Mucosa of rectum (tissue), 2 donors: ENCODE measurements around the gene MAP7D2.

ENCODE experiments used
- H3K27ac ChIP-seq, 2 donors: one replicate each; pipeline ENCODE4 v1.7.0; 2013; ENCODE audit warnings: inconsistent platforms in 2 of 2, low read depth in 2 of 2, low read length in 2 of 2
- H3K27me3 ChIP-seq, 2 donors: one replicate each; pipeline ENCODE4 v1.7.0; 2013; ENCODE audit warnings: low read length in 2 of 2; ENCODE audit not compliant: control insufficient read depth in 2 of 2, insufficient read depth in 2 of 2
- H3K36me3 ChIP-seq, 2 donors: one replicate each; pipeline ENCODE4 v1.7.0; 2013; ENCODE audit warnings: low read length in 2 of 2; ENCODE audit not compliant: control insufficient read depth in 2 of 2, insufficient read depth in 2 of 2
- H3K4me1 ChIP-seq, 2 donors: one replicate each; pipeline ENCODE4 v1.7.0; 2013; ENCODE audit warnings: low read length in 2 of 2, mild to moderate bottlenecking in 1 of 2; ENCODE audit not compliant: control insufficient read depth in 2 of 2, insufficient read depth in 2 of 2
- H3K4me3 ChIP-seq, 2 donors: one replicate each; pipeline ENCODE4 v1.7.0; 2013; ENCODE audit warnings: low read length in 2 of 2
- H3K9ac ChIP-seq, 2 donors: one replicate each; pipeline ENCODE4 v1.7.0; 2013; ENCODE audit warnings: low read length in 2 of 2, low read depth in 1 of 2, mild to moderate bottlenecking in 1 of 2
- H3K9me3 ChIP-seq, 2 donors: one replicate each; pipeline ENCODE4 v1.7.0; 2013; ENCODE audit warnings: low read length in 2 of 2; ENCODE audit not compliant: control insufficient read depth in 2 of 2
- donor health status: healthy.
- donor health status: Normal muscosa, but diverticular disease.

MAP7D2 gene

GRCh38 chrX:20053537-20053936 lies 63.2 kb downstream of the MAP7D2 start:
- no peaks in the 10 kb centered on the region for H3K27me3 ChIP-seq
- H3K9ac ChIP-seq, result no peak overlapping the region
- H3K4me3 ChIP-seq, result no peak overlapping the region
- no peaks in the 10 kb centered on the region for H3K36me3 ChIP-seq
- H3K9me3 ChIP-seq, result no peaks in the 10 kb centered on the region
- H3K27ac ChIP-seq, result no peak overlapping the region
- no peaks in the 10 kb centered on the region for H3K4me1 ChIP-seq

DNA sequence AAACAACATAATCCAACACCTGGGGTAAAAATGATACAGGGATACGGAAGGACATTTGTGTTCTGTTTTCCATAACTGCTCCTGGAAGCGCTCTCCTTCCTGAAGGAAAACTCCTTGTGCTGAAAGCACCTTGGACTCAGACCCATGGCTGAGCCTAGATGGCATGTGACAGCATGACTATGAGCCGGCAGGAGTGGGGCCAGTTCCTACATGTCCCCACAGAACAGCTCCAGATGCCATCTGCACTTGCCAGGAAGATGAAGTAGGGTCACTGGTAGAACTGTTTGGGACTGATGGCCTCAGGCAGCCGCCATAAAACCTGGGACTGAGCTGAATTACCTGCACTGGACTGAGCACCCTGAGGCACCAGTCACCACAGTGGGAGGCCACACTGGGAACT lies 69.8 kb downstream of the MAP7D2 start:
- Histone ChIP-seq H3K9ac (no peak overlapping the region), H3K4me1 (no peaks in the 10 kb centered on the region), H3K9me3 (no peaks in the 10 kb centered on the region), H3K4me3 (no peak overlapping the region), H3K36me3 (no peaks in the 10 kb centered on the region), H3K27me3 (no peaks in the 10 kb centered on the region), H3K27ac (no peak overlapping the region)

- Histone ChIP-seq H3K9me3 (no peaks in the 10 kb centered on the region), H3K27me3 (no peaks in the 10 kb centered on the region), H3K36me3 (no peaks in the 10 kb centered on the region), H3K4me3 (no peak overlapping the region), H3K9ac (no peak overlapping the region), H3K27ac (no peak overlapping the region), H3K4me1 (no peaks in the 10 kb centered on the region)
Measured at GRCh38 chrX:20046223-20046622, 70.5 kb downstream of the MAP7D2 start.

DNA sequence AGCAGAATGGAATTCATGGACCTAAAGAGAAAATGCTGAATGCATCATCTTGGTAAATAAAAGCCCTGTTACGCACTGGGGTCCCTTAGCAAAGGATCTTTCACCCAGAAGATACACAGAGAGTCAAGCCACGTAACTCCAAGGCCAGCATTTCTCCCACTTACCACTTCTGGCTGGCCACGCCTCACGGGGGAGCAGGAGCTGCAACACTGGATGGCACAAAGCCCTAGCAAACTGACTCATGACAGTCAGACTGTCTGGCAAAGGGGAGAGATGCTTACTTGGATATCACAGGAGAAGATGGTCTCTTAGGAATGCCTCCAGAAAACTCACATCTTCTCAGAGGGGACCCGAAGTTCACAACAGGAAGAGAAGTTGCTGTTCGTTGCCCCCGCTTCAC lies 74.5 kb downstream of the MAP7D2 start:
- Histone ChIP-seq H3K36me3 (no peaks in the 10 kb centered on the region), H3K4me3 (no peak overlapping the region), H3K4me1 (no peaks in the 10 kb centered on the region), H3K9ac (no peak overlapping the region), H3K9me3 (no peaks in the 10 kb centered on the region), H3K27me3 (no peaks in the 10 kb centered on the region), H3K27ac (no peak overlapping the region)

DNA sequence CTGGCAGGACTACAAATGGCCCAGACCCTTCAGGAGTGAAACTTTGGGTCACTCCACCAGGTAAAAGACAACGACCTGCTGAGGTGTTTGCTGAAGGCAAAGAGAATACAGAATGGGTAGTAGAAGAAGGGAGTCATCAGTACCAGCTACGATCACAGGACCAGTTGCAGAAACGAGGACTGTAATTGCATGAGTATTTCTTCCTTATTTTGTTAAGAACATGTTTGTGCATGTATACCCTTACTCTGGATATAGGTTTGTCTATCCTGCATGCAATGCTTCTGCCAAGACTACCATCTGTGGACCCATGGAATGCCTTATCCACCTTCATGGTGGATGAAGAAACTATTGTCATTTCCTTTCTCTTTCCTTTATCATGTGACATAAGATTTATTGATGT lies 77.7 kb downstream of the MAP7D2 start:
- H3K4me1 ChIP-seq, result no peaks in the 10 kb centered on the region
- no peak overlapping the region for H3K9ac ChIP-seq
- H3K36me3 ChIP-seq, result no peaks in the 10 kb centered on the region
- no peak overlapping the region for H3K27ac ChIP-seq
- no peaks in the 10 kb centered on the region for H3K9me3 ChIP-seq
- no peak overlapping the region for H3K4me3 ChIP-seq
- no peaks in the 10 kb centered on the region for H3K27me3 ChIP-seq

- no peak overlapping the region for H3K27ac ChIP-seq
- no peaks in the 10 kb centered on the region for H3K9me3 ChIP-seq
- no peak overlapping the region for H3K4me3 ChIP-seq
- no peaks in the 10 kb centered on the region for H3K36me3 ChIP-seq
- H3K4me1 ChIP-seq, result no peaks in the 10 kb centered on the region
- no peak overlapping the region for H3K9ac ChIP-seq
- H3K27me3 ChIP-seq, result no peaks in the 10 kb centered on the region
Measured at GRCh38 chrX:20037186-20037585, 79.5 kb downstream of the MAP7D2 start.

GRCh38 chrX:20032201-20032600 lies 84.5 kb downstream of the MAP7D2 start:
- Histone ChIP-seq H3K36me3 (no peaks in the 10 kb centered on the region), H3K9ac (no peak overlapping the region), H3K9me3 (no peaks in the 10 kb centered on the region), H3K4me3 (no peak overlapping the region), H3K27ac (no peak overlapping the region), H3K4me1 (peaks cover 0 to 18% of the 10 kb centered on the region in 2 donors), H3K27me3 (no peaks in the 10 kb centered on the region)

DNA sequence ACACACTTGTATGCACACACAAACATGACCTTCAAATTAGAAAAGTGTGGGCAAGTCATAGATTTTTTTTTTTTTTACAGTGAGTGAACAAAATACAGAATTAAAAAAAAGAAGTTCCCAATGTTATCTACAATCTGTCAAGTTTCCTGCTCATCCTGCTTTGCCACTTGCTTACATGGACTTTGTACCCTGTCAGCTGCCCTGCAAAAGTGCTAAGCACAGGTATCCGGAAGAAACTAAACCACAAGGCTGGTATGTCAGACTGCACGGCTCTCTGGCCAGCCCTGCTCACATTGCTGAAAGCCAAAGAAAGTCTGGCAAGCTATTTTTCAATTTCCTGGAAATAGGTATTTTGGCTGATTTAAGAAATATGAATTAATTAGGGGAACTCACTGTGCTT lies 87.0 kb downstream of the MAP7D2 start:
- H3K27ac ChIP-seq, result peak overlapping the region; percentile 68 to 80
- peaks cover 0 to 2% of the 10 kb centered on the region in 2 donors for H3K27me3 ChIP-seq
- no peaks in the 10 kb centered on the region for H3K36me3 ChIP-seq
- peak overlapping the region in 1 of 2 donors; percentile 6 for H3K9ac ChIP-seq
- peaks cover 0 to 18% of the 10 kb centered on the region in 2 donors for H3K4me1 ChIP-seq
- no peaks in the 10 kb centered on the region for H3K9me3 ChIP-seq
- H3K4me3 ChIP-seq, result no peak overlapping the region

DNA sequence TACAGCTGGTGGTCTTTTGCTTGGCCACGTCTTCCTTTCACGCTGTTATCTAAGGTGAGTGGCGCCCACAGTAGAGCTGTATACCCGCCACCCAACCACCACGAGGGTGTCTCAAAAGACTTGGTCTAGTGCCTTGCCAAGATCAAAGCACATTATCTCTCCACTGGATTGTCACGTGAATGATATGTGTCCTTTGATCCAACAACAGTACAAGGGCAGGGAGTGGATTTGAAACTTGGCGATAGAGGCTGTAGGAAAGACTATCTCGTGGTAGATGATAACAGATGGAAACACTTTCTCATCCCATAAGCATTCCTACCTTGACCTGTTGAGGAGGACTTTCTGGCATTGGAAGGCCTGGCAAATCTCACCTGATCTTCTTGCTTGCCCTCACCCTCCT lies 88.1 kb downstream of the MAP7D2 start:
- no peak overlapping the region for H3K27ac ChIP-seq
- no peak overlapping the region for H3K9ac ChIP-seq
- no peaks in the 10 kb centered on the region for H3K9me3 ChIP-seq

DNA sequence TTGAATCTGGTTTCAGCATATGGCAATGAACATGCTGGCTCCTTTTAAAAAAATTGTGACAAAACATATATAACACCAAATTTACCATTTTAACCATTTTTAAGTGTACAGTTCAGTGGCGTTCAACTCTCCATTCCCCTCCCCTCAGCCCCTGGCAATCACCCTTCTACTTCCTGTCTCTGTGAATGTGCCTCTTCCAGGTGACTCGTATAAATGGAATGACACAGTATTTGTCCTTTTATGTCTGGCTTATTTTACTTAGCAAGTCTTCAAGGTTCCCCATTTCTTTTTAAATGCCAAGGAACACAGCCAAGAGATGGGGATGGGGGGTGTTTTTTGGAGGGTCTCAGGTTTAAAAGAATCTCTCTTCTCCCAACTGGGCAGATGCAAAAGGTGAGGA lies 90.4 kb downstream of the MAP7D2 start:
- H3K36me3 ChIP-seq, result no peaks in the 10 kb centered on the region
- H3K4me1 ChIP-seq, result peaks cover 0 to 18% of the 10 kb centered on the region in 2 donors
- H3K27me3 ChIP-seq, result peaks cover 2 to 6% of the 10 kb centered on the region in 2 donors
- H3K9ac ChIP-seq, result no peak overlapping the region
- no peak overlapping the region for H3K4me3 ChIP-seq
- H3K9me3 ChIP-seq, result no peaks in the 10 kb centered on the region
- H3K27ac ChIP-seq, result no peak overlapping the region

More for the DNA sequence above, 88.1 kb downstream of the MAP7D2 start:
- H3K4me3 ChIP-seq, result no peak overlapping the region
- peaks cover 0 to 18% of the 10 kb centered on the region in 2 donors for H3K4me1 ChIP-seq
- H3K36me3 ChIP-seq, result no peaks in the 10 kb centered on the region
- H3K27me3 ChIP-seq, result peaks cover 0 to 2% of the 10 kb centered on the region in 2 donors
